Measurements from ENCODE around the gene FIZ1.

FIZ1 gene

DNA sequence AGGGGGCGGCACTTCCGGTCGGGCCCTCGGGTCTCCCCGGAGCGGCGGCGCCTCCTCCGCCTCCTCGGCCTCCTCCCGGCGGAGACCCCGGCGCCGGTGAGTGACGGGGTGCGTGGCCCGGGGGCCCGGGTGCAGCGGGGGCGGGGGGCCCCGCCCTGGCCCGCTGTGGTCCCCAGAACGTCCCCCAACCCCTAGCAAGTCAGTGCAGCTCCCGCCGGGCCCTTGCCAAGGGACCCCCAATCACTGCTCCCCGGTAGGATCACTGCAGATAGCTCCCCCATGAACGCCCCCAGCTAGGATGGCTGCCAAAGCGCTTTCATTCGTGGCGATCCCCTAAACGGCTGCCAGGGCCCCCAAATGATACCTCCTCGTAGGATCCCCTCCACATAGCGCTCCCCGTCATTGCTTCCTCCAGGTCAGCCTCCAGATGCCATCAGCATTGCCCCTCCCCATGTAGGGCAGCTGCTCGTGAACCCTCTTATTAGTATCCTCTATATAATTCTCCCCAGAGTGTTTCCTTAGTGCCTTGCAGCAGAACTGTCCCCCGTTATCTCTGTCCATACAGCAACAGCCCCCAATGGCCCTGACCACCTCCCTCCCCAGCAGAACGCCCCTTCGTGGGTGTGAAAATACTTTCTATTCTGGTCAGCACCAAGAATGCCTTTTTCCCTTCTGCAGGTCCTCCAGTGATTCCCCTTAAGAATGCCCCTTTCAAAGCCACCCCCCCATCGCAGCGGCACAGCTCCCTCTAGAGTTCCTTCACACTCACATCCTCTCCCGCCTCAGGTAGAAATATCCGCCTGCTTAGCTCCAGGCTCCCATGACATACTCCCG lies 6.5 kb upstream of the FIZ1 start, which contains the start of gene ZNF865:
ZNF865 (plus strand) TSS at position 11 of the 834 bp plus-strand sequence. CDS start 7,972 bp downstream, outside the sequence.
- TF ChIP-seq, protein P1, sequence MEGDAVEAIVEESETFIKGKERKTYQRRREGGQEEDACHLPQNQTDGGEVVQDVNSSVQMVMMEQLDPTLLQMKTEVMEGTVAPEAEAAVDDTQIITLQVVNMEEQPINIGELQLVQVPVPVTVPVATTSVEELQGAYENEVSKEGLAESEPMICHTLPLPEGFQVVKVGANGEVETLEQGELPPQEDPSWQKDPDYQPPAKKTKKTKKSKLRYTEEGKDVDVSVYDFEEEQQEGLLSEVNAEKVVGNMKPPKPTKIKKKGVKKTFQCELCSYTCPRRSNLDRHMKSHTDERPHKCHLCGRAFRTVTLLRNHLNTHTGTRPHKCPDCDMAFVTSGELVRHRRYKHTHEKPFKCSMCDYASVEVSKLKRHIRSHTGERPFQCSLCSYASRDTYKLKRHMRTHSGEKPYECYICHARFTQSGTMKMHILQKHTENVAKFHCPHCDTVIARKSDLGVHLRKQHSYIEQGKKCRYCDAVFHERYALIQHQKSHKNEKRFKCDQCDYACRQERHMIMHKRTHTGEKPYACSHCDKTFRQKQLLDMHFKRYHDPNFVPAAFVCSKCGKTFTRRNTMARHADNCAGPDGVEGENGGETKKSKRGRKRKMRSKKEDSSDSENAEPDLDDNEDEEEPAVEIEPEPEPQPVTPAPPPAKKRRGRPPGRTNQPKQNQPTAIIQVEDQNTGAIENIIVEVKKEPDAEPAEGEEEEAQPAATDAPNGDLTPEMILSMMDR (conservative IDR thresholded peaks at IDR 0.05; ENCODE audit: low read depth, low read length) = peak; percentile 92
- DNase-seq (ENCODE audit: low read depth) = peak; percentile 95
- H3K4me3 ChIP-seq (ENCODE audit: low read depth, low read length) = peak within 1 kb of the TSS; percentile 84

- peak overlapping the region; percentile 84 for H3K4me3 ChIP-seq (ENCODE audit: low read depth, low read length)
- DNase-seq (ENCODE audit: low read depth) = peak; percentile 98
- TF ChIP-seq, protein P1 (conservative IDR thresholded peaks at IDR 0.05; ENCODE audit: low read depth, low read length) = no peak
These were observed 5.9 kb upstream of the FIZ1 start for GRCh38 chr19:55605207-55605636.

DNA sequence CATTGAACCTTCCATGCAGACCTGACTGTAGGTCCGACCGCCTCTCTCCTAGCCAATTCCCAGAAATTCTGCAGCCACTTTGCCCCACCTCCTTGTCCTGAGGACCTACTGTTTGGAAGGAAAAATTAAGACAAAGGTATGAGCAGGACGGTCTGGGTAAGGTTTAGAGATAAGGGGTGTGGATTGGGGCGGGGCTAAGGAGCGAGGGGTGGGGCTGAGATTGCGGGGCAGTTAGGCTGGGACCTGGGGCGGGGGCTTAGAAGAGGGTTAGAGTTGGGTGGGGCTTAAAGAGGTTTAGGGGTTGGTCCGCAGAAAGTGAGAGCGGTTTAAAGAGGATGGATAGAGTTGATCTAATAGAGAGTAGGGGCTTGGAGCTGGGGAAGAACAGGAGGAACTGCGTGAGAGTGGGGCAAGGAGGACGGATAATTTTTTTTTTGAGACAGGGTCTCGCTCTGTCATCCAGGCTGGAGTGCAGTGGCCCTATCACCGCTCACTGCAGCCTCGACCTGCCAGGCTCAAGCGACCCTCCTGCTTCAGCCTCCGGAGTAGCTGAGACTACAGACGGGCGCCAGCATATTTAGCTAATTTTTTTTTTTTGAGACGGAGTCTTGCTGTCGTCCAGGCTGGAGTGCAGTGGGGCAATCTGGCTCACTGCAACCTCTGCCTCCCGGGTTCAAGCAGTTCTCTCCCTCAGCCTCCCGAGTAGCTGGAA lies 4.4 kb upstream of the FIZ1 start:
- H3K4me3 ChIP-seq (ENCODE audit: low read depth, low read length) = no peak overlapping the region
- DNase-seq (ENCODE audit: low read depth) = no peak
- TF ChIP-seq, protein P1 (conservative IDR thresholded peaks at IDR 0.05; ENCODE audit: low read depth, low read length) = no peak

- TF ChIP-seq, protein P1 (conservative IDR thresholded peaks at IDR 0.05; ENCODE audit: low read depth, low read length) = no peak
- DNase-seq (ENCODE audit: low read depth) = no peak
- no peak overlapping the region for H3K4me3 ChIP-seq (ENCODE audit: low read depth, low read length)
These were observed 3.8 kb upstream of the FIZ1 start for GRCh38 chr19:55603115-55603514.

DNA sequence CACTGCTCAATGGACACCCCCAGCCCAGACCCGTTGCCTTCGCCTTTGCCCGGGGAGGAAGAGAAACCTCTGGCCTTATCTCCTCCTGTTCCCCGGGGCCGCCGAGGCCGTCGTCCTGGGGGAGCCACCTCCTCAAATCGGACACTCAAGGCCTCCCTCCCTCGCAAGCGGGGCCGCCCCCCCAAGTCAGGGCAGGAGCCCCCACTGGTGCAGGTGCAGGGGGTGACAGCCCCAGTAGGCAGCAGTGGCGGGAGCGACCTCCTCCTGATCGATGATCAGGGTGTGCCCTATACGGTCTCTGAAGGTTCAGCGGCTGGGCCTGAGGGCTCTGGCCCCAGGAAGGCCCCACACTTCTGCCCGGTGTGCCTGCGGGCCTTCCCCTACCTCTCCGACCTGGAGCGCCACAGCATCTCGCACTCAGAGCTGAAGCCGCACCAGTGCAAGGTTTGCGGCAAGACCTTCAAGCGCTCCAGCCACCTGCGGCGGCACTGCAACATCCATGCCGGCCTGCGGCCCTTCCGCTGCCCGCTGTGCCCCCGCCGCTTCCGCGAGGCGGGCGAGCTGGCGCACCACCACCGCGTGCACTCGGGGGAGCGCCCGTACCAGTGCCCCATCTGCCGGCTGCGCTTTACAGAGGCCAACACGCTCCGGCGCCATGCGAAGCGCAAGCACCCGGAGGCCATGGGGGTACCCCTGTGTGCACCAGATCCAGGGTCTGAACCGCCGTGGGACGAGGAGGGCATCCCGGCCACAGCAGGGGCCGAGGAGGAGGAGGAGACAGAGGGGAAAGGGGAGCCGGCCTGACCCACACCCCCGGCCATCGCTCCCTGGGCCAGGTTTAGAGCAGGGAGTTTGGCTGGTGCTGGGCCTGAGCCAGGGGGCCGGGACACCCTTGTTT lies 3.0 kb upstream of the FIZ1 start:
- DNase-seq (ENCODE audit: low read depth) = no peak
- H3K4me3 ChIP-seq (ENCODE audit: low read depth, low read length) = no peak overlapping the region
- TF ChIP-seq, protein P1 (conservative IDR thresholded peaks at IDR 0.05; ENCODE audit: low read depth, low read length) = no peak

- DNase-seq (ENCODE audit: low read depth) = no peak
- TF ChIP-seq, protein P1 (conservative IDR thresholded peaks at IDR 0.05; ENCODE audit: low read depth, low read length) = no peak
These were observed 1.8 kb upstream of the FIZ1 start for GRCh38 chr19:55601084-55601483.

More at GRCh38 chr19:55601084-55601483, 1.8 kb upstream of the FIZ1 start:
- peak overlapping the region; percentile 93 for H3K4me3 ChIP-seq (ENCODE audit: low read depth, low read length)
